HG02642 (cell line): ENCODE data around the gene NUP188.
"Not testable (repeated sequence)": the region's sequence is repeated elsewhere in the genome, so short reads cannot be mapped to it uniquely, and the experiment has no call there.

Experiments used
- ATAC-seq: cut with Tn5 transposase; IDR thresholded peaks from one replicate; pipeline ENCODE4 v1.9.1; 2021; ENCODE audit warnings: mild to moderate bottlenecking; ENCODE audit not compliant: unreplicated experiment, poor library complexity

NUP188 gene

DNA sequence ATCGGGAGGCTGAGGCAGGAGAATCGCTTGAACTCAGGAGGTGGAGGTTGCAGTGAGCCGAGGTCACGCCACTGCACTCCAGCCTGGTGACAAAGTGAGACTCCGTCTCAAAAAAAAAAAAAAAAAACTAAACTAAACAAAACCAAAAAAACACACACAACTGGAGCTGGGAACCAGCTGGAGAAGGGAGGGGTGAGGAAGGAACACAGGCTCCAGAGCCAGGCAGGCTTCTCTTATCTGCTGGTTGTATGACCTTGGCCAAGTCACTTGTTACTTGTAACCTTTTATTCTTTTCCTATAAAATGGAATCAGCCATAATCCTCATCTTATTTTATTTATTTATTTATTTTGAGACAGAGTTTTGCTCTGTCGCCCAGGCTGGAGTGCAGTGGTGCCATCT is 56.7 kb downstream of the NUP188 start:
- not testable (repeated sequence) for ATAC-seq

DNA sequence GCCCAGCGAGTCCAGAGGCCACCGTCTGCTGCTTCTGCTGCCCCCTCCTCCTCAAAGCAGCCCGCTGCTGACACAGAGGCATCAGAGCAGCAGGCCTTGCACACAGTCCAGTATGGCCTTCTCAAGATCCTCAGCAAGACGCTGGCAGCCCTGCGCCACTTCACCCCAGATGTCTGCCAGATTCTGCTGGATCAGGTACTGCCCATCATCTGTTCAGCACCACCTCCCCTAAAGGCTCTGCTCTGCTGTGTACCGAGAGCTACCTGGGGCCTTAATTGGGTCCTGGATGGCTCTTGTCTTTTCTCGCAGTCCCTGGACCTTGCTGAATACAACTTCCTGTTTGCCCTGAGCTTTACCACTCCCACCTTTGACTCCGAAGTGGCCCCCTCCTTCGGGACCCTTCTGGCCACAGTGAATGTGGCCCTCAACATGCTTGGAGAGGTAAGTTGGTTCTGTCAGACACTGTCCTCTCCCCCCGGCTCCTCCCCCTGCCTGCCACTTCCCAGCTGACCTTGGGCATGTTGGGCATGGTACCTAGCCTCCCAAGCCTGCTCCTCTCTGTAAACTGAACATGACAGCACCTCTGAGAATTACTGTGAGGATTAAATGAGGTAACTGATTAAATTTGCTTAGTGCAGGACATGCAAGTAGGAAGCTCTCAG is 58.0 kb downstream of the NUP188 start:
- no peak for ATAC-seq

DNA sequence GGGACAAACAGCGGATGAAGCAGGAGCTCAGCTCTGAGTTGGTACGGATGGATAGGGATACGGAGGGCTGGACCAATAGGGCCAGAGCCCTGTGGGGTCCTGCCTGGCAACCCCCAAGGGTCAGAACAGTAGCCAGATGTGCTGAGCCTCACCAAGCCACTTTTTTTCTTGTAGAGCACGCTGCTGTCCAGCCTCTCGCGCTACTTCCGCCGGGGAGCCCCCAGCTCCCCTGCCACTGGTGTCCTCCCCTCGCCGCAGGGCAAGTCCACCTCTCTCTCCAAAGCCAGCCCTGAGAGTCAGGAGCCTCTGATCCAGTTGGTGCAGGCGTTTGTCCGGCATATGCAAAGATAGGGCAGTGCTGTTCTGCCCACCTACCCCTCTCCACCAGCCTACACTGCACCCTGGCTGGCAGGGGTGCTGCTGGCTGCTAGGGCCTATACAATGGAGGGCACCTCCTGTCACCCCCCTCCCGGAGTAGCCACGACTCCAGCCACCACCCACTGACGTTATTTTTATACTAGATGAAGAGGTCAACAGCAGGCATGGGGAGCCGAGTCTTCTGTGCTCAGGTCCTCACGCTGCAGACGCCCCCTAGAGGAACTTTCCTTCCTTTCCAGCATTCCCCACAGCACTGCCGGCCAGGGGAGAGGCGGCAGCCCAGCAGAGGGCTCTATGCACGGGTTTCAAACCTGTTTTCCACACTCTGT is 59.0 kb downstream of the NUP188 start:
- ATAC-seq, result no peak

DNA sequence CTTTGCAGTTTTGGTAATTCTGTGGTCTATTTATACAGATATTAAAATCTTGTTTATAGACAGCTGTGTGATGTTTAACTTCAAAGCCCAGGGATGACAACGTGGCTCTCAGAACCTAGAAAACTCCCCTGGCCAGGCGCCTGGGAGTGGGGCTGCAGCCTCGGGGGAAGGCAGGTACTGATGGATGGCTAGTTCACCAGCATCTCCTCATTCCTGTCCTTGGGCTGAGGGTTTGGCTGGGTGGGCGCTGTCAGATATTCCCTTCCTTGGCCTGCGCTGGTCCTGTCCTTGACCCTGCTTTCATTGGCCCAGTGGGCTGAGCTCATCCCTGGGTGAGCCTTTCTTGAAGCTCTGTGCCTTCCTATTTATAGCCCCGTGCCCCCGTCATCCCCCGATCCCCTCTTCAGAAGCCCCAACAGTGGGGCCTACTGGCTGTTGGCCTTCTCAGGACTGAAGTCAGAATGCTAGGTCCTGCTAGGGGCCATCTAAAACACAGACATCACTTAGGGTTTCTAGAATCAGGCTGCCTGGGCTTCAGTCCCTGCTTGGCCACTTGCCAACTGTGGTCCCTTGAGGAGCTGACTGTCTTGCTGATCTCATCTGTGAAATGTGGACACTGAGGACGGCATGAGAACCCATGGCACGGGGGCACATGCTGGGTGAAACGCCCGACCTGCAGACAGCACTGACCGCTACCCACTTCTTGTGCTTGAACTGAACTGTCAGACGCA is 59.7 kb downstream of the NUP188 start:
- no peak for ATAC-seq

DNA sequence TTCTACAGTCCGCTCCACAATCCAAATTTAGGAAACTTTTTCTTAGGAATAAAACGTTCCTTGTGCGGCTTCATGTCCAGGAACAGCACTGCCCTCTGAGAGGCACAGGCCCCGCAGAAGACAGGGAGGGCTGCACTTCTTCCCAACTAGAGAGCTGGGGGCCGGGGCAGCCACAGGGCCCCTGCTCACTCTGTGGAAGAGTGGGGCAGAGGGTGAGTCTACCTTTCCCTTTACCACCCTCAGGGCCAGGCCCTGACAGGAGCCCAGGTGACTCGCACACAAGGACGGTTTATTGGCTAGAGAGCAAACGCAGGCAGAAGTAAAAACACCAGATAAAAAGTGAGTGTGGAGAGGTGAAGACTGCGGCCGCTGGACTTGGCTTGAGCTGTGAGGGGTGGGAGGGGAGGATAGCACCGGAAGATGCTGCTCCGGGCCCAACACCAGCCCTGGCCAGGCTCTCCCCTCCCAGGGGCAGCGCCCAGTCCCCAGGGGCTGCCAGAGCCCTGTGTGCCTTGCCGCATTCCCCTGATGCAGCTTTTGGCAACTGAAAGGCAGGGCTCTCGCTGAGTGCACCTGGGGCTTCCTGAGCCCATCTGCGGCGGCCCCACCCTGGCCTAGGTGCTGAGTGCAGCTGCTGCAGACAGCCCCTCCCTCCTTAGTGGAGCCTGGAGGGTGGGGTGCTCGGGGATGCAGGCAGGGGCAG is 60.4 kb downstream of the NUP188 start:
- no peak for ATAC-seq

DNA sequence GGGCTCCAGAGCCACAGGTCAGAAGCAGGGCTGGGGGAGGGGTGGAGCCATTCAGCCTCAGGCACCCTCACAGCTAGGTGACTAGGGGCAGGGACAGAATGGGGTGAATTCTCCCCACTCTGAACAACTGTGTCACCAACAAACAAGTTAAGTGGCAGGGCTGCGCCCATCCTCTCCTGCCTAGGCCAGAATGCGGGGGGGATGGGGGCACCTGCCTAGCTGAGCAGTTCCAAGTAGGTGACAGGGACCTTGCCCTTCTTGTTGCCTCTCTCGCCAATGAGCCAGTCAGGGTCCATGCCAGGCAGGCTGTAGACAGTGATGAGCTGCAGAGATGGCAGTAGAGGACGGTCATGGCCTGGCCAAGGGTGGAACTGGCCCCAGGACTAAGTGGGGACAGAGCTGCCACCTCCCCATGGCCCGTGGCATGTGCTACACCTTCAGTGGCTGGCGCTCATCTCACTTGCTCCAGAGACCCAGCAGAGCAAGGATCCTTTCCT is 61.0 kb downstream of the NUP188 start:
- ATAC-seq, result no peak

DNA sequence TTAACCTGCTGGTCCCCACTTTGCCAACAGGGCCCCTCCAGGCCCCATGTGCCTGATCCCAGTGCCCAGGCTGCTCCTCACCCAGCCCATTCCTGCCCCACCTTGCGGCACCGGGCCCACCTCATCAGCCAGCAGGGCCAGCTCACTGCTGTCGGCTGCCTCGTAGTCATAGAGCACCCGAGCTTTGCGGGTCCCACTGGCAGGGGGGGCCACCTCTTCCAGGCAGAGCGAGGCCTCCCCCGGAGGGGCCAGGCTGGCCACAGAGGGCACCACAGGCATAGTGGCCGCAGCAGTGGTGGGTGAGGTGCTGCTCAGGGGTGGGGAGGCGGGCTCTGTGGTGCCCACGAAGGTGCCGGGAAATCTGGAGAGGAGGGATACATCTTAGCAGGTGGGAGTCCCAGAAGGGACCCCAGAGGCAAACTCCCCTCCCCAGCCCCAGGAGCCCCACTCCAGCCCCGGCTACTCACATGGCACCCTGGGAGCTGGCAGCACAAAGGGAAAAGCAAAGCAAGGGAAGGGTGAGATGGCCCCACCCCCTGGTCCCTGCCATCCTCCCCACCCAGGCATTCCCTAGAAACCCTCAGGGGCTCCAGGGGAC is 61.6 kb downstream of the NUP188 start:
- ATAC-seq, result no peak

DNA sequence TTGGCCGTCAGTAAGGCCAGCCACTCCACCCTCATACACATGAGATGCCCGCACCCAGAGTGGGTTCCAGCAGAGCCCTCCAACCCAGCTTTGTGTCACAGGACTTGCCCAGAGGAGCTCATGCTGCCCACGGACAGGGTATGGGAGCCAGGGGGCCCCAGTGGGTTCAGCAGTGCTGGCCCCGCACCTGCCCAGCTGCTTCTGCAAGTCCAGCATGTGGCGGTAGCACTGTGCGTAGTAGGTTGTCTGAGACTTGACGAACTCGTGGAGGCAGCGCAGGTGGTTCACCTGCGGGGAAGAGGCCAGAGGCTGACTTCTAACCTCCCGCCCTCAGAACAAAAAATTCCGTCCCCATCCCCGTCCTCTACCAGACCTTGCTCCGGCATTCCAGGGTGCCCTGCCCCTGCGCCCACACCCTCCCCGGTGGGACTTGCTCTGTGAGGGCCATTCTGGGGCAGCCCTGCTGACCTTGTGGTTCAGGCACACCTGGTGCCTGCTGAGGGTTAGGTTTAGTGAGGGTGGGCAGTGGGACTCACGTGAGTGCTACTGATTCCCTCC is 62.2 kb downstream of the NUP188 start:
- ATAC-seq, result no peak

DNA sequence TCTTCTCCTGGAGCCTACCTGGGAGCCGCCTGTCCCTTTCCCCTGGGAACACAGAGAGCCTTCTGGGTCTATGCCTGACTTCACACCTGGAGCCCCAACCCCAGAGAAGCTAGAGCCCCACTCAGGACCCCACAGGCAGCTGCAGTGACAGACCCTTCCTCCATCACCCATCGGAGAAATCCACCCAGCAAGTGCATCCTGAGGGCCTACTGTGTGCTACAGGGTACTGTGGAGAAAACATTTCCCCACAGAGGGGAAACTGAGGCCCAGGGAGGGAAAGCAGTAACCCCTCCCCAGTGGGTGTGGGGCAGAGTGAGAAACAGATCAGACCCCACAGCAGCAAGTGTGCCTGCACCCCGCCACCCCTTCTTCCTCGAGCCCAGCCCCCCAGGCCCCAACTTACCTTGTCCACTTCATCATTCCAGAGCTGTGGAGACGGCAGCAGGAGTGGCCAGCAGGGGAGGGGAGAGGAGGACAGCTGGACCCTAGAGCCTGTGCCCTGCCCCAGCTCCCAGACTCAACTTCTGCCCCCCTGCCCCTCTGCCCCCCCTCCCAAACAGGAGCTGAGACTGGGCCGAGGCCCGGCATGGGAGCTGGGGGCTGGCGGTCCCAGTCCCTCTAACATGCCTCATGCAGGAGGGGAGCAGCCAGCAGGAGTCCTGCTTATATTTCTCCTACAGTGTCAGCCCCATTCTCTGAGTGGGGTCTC is 62.9 kb downstream of the NUP188 start:
- no peak for ATAC-seq

DNA sequence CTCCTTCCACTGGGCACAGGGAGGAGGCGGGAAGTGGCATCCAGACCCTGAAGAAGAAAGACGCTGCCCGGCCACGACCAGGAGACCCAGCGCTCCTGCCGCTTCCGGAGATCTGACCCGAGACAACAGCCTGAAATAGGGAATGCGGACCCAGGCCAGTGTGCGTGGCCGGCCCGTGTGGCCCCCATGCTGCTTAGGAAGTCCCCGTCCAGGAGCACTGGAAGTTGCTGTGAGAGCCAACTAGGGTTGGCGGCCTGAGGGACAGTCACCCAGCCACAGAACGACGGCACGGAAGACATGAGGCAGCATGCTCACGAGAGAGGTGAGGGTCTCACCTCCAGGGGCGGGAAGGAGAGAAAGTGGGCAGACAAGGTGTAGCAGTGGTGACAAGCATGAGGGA is 63.7 kb downstream of the NUP188 start:
- no peak for ATAC-seq

DNA sequence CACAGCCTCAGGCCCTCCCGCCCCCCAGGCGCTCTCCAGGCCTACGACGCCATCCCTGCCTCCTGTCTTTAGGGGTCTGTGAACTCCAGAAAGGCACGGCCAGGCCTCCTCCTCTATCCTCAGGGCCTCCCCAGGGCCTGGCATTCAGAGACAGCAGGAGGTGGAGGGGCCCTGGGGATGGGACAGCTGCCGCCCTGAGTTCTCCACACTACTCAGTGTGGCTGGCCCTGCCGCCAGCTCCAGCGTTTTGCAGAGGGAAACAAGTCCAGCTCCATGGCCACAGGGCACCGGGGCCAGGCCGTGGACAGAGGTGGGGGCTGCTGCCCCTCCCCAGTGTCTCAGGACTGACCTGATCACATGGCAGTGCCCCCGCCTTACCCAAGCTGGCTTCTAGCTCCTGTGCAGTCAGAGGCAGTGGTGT is 64.3 kb downstream of the NUP188 start:
- no peak for ATAC-seq

DNA sequence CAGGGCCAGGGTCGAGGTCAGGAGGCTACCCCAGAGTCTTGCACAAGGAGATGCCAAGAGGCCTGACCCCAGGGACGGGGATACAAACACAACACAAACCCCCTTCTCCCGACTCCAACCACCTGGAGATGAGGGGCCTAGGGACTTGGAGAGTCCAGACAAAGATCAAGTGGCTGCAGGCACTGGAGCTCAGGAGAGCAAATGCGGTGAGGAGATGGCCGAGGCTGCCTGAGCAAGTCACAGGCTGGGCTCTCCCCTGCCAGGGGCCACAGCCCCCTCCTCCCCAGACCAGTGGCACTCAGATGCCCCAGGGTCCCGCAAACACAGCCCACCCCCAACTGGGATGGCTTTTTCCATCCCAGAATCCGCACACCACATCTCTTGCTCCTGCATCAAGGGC is 64.8 kb downstream of the NUP188 start:
- ATAC-seq, result no peak

DNA sequence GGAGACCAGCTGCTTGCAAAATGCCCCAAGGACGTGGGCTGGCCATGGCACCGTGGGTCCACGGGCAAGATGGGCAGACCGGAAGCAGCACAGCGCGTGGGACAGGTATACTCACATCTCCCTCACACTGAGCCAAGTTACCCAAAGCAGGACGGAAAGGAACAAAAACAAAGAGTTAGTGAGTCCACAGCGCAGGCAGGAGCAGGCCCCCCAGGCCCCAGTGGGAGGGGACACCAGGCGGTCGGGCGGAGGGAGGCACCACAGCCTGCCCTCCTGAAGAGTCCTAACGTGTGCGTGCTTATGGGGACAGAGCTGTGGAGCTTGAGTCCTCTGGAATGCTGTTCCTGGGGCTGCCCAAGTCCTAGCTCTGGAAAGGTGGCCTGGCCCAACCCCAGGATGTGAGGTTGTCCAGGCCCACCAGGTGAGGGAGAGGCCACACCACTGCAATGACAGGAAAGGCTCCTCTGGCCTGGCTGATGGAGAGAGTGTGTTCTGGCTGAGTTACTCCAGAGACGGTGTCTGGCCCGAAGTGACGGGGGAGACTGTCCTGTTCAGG is 65.5 kb downstream of the NUP188 start:
- no peak for ATAC-seq

DNA sequence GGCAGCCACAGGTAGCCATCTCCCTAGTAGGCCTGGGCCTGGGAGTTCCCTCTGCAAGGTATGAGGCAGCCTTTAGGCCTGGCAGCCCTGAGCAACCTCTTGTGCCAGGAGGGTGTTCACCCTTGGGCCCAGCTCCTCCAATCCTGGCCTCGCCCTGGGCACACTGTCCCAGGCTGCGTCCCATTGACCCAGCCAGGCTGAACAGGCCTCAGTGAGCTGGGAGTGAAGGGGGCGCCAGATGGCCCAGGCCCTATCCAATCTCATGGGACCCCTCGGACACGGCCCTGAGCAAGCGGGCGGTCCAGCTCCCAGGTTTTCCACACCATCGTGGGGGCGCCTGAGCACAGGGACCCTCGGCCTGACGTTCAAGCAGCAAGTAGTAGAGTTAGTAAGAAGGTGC is 66.2 kb downstream of the NUP188 start:
- no peak for ATAC-seq

DNA sequence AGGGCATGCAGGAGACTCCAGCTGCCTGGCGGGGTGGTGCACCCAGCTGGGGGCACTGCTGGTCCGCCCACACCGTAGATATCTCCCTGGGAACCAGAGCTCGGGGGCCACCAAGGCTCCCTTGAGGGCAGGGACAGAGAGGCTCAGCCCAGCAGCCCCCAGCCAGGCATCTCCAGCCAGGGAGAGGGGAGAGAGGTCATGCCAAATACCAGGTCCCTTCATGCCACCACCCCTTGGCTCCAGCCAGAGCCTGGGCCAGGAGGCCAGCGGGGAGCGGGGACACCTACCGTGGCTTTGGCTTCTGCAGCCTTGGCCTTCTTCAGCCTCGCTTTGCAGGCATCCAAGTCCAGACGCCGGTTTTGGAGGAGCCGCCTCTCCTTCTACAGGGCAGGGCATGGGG is 66.6 kb downstream of the NUP188 start:
- ATAC-seq, result no peak

DNA sequence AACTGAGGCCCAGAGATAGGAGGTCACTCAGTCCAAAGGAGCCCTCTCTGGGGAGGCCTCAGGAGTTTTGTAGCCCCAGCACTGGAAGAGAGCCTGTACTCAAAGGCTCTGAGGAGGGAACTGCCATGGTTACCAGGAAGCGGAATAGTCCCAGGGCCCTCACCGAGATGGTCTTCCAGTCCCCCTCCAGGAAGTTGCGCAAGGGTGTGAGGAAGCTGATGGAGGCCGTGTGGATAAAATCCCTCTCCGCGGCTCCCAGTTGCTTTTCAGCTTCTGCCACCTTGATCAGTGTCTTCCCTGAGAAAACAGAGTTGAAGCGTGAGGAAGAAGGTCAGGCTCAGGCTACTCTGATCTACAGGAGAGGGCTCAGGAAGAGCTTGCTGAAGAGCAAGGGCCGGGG is 67.1 kb downstream of the NUP188 start:
- ATAC-seq, result no peak

DNA sequence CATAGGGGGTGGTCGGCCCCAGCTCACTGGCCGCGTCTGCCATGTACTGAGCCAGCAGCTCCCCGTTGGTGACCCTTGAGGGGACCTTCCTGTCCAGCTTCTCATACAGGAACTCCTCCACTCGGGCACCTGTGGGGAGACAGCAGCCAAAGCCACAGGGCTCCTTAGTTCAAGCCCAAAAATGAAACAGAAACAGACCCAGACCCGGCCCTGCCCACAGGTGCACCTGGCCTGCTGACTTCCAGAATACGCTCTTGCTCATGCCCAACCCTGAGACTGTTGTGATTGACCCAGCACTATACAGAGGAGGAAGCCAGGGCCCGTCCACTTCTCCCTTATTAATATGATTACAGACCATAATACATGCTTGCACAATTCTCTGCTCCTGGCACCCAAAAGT is 73.6 kb downstream of the NUP188 start:
- peak; percentile 72 for ATAC-seq

DNA sequence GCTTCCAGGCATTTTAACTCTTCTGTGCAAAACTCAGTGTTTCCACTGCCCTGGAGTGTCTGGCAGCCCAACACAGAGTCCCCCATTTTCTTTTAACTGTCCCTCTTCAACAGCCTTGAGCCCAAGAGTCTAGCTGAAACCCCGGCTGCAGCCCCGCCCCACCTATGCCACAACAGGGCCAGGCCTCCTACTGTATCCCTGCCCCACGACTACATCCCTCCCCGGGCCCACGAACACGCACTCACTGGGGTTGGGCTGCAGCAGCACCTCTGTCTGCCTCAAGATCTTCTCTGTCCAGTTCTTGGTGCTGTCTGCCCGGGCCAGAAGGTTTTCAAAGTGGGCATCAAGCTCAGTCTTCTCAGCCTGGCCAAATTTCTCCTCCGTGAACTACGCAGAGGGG is 74.5 kb downstream of the NUP188 start:
- no peak for ATAC-seq
